GM12878 (cell line): Measurements from ENCODE around the gene ITFG1. TPM values are rescaled to one million over a fixed set of nuclear protein-coding genes. Genes with fewer than 3 reads are reported as not detected.

Experiments
- ATAC-seq: fragments of 200-7000 bp; cut with Tn5 transposase; 3 replicates; pipeline ENCODE4 v1.9.1; 2020; ENCODE audit warnings: mild to moderate bottlenecking, moderate library complexity
- BruUV-seq: library from RNA; stranded (reverse); fragments of 400-500 nt; replicated peaks from 2 replicates; lab custom pipeline; 2021; lab: Mats Ljungman, UMichigan
- CTCF ChIA-PET: fragments of 300-600 bp; sonication (Branson Sonifier 250); formaldehyde crosslinking; extraction: SDS; loops from one replicate; lab custom pipeline; 2021; ENCODE audit warnings: inconsistent platforms; lab: Yijun Ruan, JAX
- POLR2A ChIA-PET: fragments of 350-600 bp; formaldehyde crosslinking; extraction: SDS; loops from one replicate; lab custom pipeline; 2021; ENCODE audit warnings: inconsistent platforms; lab: Charles Lee
- RAD21 ChIA-PET: fragments of 300-600 bp; sonication (Branson Sonifier 250); formaldehyde crosslinking; loops from one replicate; lab custom pipeline; 2023; ENCODE audit warnings: antibody characterized with exemption; ENCODE audit not compliant: unreplicated experiment; lab: Charles Lee
- SMC1A ChIA-PET: fragments of 300-600 bp; sonication (Branson Sonifier 250); formaldehyde crosslinking; loops from one replicate; lab custom pipeline; 2023; ENCODE audit not compliant: unreplicated experiment, uncharacterized antibody; lab: Charles Lee
- DNase-seq: peaks from one replicate; pipeline ENCODE4 v3.0.0-alpha.2; 2011; ENCODE audit warnings: low read depth, low spot score
- FAIRE-seq: peaks from 3 replicates; lab custom pipeline; 2011; peaks lifted over from hg19 to GRCh38; lab: Jason Lieb, UNC
- H2AFZ ChIP-seq: 2 replicates; pipeline ENCODE4 v1.6.0; 2011; ENCODE audit warnings: low read depth, low read length, control low read depth; ENCODE audit not compliant: control insufficient read depth
- H3K27ac ChIP-seq: 2 replicates; pipeline ENCODE4 v1.5.1; 2011; ENCODE audit warnings: control low read depth; ENCODE audit not compliant: control insufficient read depth, insufficient read depth
- H3K27me3 ChIP-seq, 2 experiments: replicated peaks in 1 of 2; 2 replicates each; pipeline versions ENCODE4 v1.6.0 to v1.6.1; 2011; ENCODE audit warnings: low read length in 1 of 2; ENCODE audit not compliant: control insufficient read depth in 2 of 2, insufficient read depth in 2 of 2
- H3K36me3 ChIP-seq, 2 experiments: 2 replicates each; pipeline ENCODE4 v1.5.1; 2011; ENCODE audit warnings: low read length in 1 of 2; ENCODE audit not compliant: control insufficient read depth in 2 of 2, insufficient read depth in 2 of 2
- H3K4me1 ChIP-seq: 2 replicates; pipeline ENCODE4 v1.6.1; 2011; ENCODE audit warnings: mild to moderate bottlenecking, low read length, moderate library complexity, mixed read lengths; ENCODE audit not compliant: control insufficient read depth, insufficient read depth
- H3K4me2 ChIP-seq: 2 replicates; pipeline ENCODE4 v1.6.0; 2011; ENCODE audit warnings: control low read depth; ENCODE audit not compliant: control insufficient read depth, insufficient read depth
- H3K4me3 ChIP-seq: fragments of 200-600 bp; sonication (generic); 2 replicates; pipeline ENCODE4 v1.5.1; 2016
- H3K79me2 ChIP-seq: 2 replicates; pipeline ENCODE4 v1.6.0; 2011; ENCODE audit warnings: low read length; ENCODE audit not compliant: control insufficient read depth, insufficient read depth
- H3K9ac ChIP-seq: 2 replicates; pipeline ENCODE4 v1.8.0; 2011; ENCODE audit warnings: low read length, control low read depth, mixed read lengths; ENCODE audit not compliant: control insufficient read depth, insufficient read depth
- H3K9me3 ChIP-seq: replicated peaks from 3 replicates; pipeline ENCODE4 v1.5.1; 2011; ENCODE audit warnings: mild to moderate bottlenecking, low read length; ENCODE audit not compliant: control insufficient read depth, insufficient read depth
- H4K20me1 ChIP-seq: 2 replicates; pipeline ENCODE4 v1.6.0; 2011; ENCODE audit not compliant: control insufficient read depth, insufficient read depth
- ATF3 ChIP-seq: IDR thresholded peaks from 2 replicates; pipeline ENCODE4 v1.6.1; 2011; ENCODE audit warnings: low read depth, mild to moderate bottlenecking, low read length, moderate library complexity, borderline replicate concordance; ENCODE audit errors: extremely low read depth
- ESRRA ChIP-seq: IDR thresholded peaks from 2 replicates; pipeline ENCODE4 v1.6.1; 2012; ENCODE audit warnings: mild to moderate bottlenecking, low read length, improper control_type of control experiment
- IKZF1 ChIP-seq: fragments of 450-650 bp; conservative IDR thresholded peaks from 2 replicates; pipeline ENCODE4 v1.6.1; 2017; ENCODE audit warnings: antibody characterized with exemption, mild to moderate bottlenecking
- NR2C2 ChIP-seq: IDR thresholded peaks from 2 replicates; pipeline ENCODE4 v1.6.1; 2011; ENCODE audit warnings: borderline replicate concordance, low read depth; ENCODE audit not compliant: control insufficient read depth, insufficient read length
- PBX3 ChIP-seq: IDR thresholded peaks from 2 replicates; pipeline ENCODE4 v1.6.1; 2011; ENCODE audit warnings: mild to moderate bottlenecking, low read depth, low read length, moderate library complexity; ENCODE audit not compliant: insufficient replicate concordance
- PKNOX1 ChIP-seq: fragments of 450-650 bp; IDR thresholded peaks from 2 replicates; pipeline ENCODE4 v1.6.1; 2016; ENCODE audit warnings: mild to moderate bottlenecking
- REST ChIP-seq: IDR thresholded peaks from 2 replicates; pipeline ENCODE4 v1.6.1; 2012; ENCODE audit warnings: mild to moderate bottlenecking, low read depth, low read length
- ZNF207 ChIP-seq: fragments of 450-650 bp; IDR thresholded peaks from 2 replicates; pipeline ENCODE4 v1.6.1; 2014; ENCODE audit warnings: antibody characterized with exemption, mild to moderate bottlenecking, borderline replicate concordance
- ZNF24 ChIP-seq: fragments of 450-650 bp; IDR thresholded peaks from 2 replicates; pipeline ENCODE4 v1.6.1; 2017; ENCODE audit warnings: antibody characterized with exemption, mild to moderate bottlenecking
- WGBS: methylation state at CpG from one replicate; pipeline ENCODE4 v1.1.6; 2016; ENCODE audit warnings: low lambda C conversion rate; ENCODE audit not compliant: insufficient replicate concordance, insufficient coverage; ENCODE audit errors: missing lambda C conversion rate; 5-methylcytosine and 5-hydroxymethylcytosine counted together
- in situ Hi-C: fragments of 300-500 bp; cut with MboI; formaldehyde crosslinking; loops from 9 replicates; pipeline ENCODE4 v1.14.3; 2018; ENCODE audit warnings: mixed read lengths
- intact Hi-C: fragments of 100-400 bp; cut with micrococcal nuclease; formaldehyde crosslinking; loops from one replicate; pipeline ENCODE4 v1.14.2; 2022; ENCODE audit not compliant: unreplicated experiment
- polyA plus RNA-seq, 11 experiments: library from polyadenylated mRNA; depleted of rRNA in 4 of 11; unstranded in 6 of 11; stranded (reverse) in 5 of 11; fragments of >200 nt; fragmentation: Nextera tagmentation in 4 of 11; fragmentation: Illumina TruSeq in 1 of 11; extraction: Ambion mirVana in 4 of 11; extraction: Trizol in 1 of 11; gene quantifications; 1 replicate in 1 of 11; 2 replicates in 10 of 11; pipeline versions ENCODE4 v1.2.1 to v1.2.3, GENCODE V29; 2011 to 2016; ENCODE audit warnings: inconsistent platforms in 2 of 11, missing spikeins in 2 of 11, low read depth in 1 of 11
- total RNA-seq, 4 experiments: library from RNA; depleted of rRNA in 3 of 4; stranded (reverse); fragments of >200 nt in 3 of 4; fragmentation: Illumina TruSeq in 1 of 4; extraction: Trizol in 1 of 4; gene quantifications; 2 replicates each; pipeline versions ENCODE4 v1.2.1 to v1.2.3, GENCODE V29; 2013 to 2021

Gene ITFG1
- total and polyA plus RNA-seq, 10 of the 15 experiments (the other 5 are each of a cell fraction or from before 2014, with no cell fraction given), result 9.3 to 56.3 (median 28.6) TPM

GRCh38 chr16:47139561-47140185 lies 321.2 kb downstream of the ITFG1 start:
- no peak for DNase-seq
- RAD21 ChIA-PET, result interaction anchor here (0.6 to 3.6 kb wide), 4 partner anchors 92 to 1026 kb away, joined by 3 to 17 read pairs (median 6); no protein-coding TSS in a partner anchor
- no peak for FAIRE-seq
- CTCF ChIA-PET, result interaction anchor here (0.7 to 1.9 kb wide), 6 partner anchors 9 to 1025 kb away, joined by 3 to 5 read pairs (median 4); no protein-coding TSS in a partner anchor
- SMC1A ChIA-PET, result interaction anchor here (0.7 to 2.6 kb wide), 6 partner anchors 27 to 838 kb away, joined by 3 to 12 read pairs (median 4); no protein-coding TSS in a partner anchor
- Histone ChIP-seq H4K20me1 (no peaks in the 10 kb centered on the region), H3K27me3 (no peaks in the 10 kb centered on the region), H3K36me3 (no peaks in the 10 kb centered on the region), H3K27ac (no peak overlapping the region), H3K9ac (no peak overlapping the region), H3K9me3 (no peaks in the 10 kb centered on the region), H3K4me2 (peak overlapping the region; percentile 59), H3K79me2 (peaks cover 74% of the 10 kb centered on the region), H2AFZ (peak overlapping the region; percentile 38), H3K4me3 (0 out of 2 replicates have a peak overlapping the region, but pooled peaks have one; percentile 20), H3K4me1 (peaks cover 13% of the 10 kb centered on the region)
- BruUV-seq, result no TSS peak
- ATAC-seq, result no peak
- TF ChIP-seq ESRRA (no peak), ATF3 (no peak), PKNOX1 (peak; percentile 85), ZNF207 (no peak), REST (no peak), IKZF1 (no peak), ZNF24 (no peak), PBX3 (peak; percentile 25), NR2C2 (no peak)
- in situ Hi-C loops, result loop anchor here (5.0 to 25.0 kb wide), 5 partner anchors 97 to 1473 kb away; partner anchors contain the start of gene N4BP1
- POLR2A ChIA-PET, result interaction anchor here (0.6 kb wide), 1 partner anchor 103 kb away, joined by 3 read pairs; no protein-coding TSS in a partner anchor
- intact Hi-C loops, result loop anchor here (5.0 to 10.0 kb wide), 6 partner anchors 122 to 978 kb away; partner anchors contain the start of genes DNAJA2, ITFG1 and PHKB
- WGBS, result 55% methylated on average over 3 of the region's 3 CpGs
